SK-N-SH (cell line): ENCODE results near the gene TFB1M. TPM values are rescaled to one million over a fixed set of nuclear protein-coding genes. Genes with fewer than 3 reads are reported as not detected.
A peak's percentile ranks its signal among the peaks of the same experiment; 100 is the strongest.

Experiments
- CTCF ChIA-PET: fragments of 300-600, 350-600 bp; formaldehyde crosslinking; extraction: SDS; loops from one replicate; lab custom pipeline; 2021; lab: Yijun Ruan, JAX
- POLR2A ChIA-PET: fragments of 350-600 bp; sonication (Branson Sonifier 250); formaldehyde crosslinking; extraction: SDS; loops from one replicate; lab custom pipeline; 2020; ENCODE audit warnings: antibody characterized with exemption, inconsistent platforms; lab: Yijun Ruan, JAX
- DNase-seq: peaks from one replicate; pipeline ENCODE4 v3.0.0; 2012
- H2AFZ ChIP-seq: fragments of 200-600 bp; sonication (generic); 2 replicates; pipeline ENCODE4 v1.8.1; 2016; ENCODE audit warnings: antibody characterized with exemption, mild to moderate bottlenecking, low read depth
- H3F3A ChIP-seq: fragments of 200-600 bp; sonication (generic); replicated peaks from 2 replicates; pipeline ENCODE3; 2016; ENCODE audit warnings: antibody characterized with exemption, mild to moderate bottlenecking; ENCODE audit not compliant: insufficient read depth
- H3K27ac ChIP-seq, 2 experiments: fragments of 200-500 bp in 1 of 2; fragments of 200-600 bp in 1 of 2; sonication (Bioruptor generic) in 1 of 2; sonication (generic), shearing (Covaris generic) in 1 of 2; 2 replicates each; pipeline versions ENCODE4 v1.5.1 to v1.6.1; 2014 to 2016; ENCODE audit warnings: low read depth in 2 of 2, inconsistent platforms in 1 of 2, low read length in 1 of 2, mild to moderate bottlenecking in 1 of 2, mixed read lengths in 1 of 2
- H3K27me3 ChIP-seq: fragments of 200-600 bp; sonication (generic), shearing (Covaris generic); 2 replicates; pipeline ENCODE4 v1.6.1; 2016; ENCODE audit warnings: mixed run types; ENCODE audit not compliant: insufficient read depth
- H3K36me3 ChIP-seq, 2 experiments: fragments of 200-500 bp in 1 of 2; fragments of 200-600 bp in 1 of 2; sonication (Bioruptor generic) in 1 of 2; sonication (generic) in 1 of 2; replicated peaks in 1 of 2; 2 replicates each; pipeline versions ENCODE3 to v1.5.1; 2014 to 2016; ENCODE audit warnings: low read length in 1 of 2, mild to moderate bottlenecking in 1 of 2; ENCODE audit not compliant: insufficient read depth in 2 of 2, control insufficient read depth in 1 of 2
- H3K4me1 ChIP-seq, 2 experiments: fragments of 200-500 bp in 1 of 2; fragments of 200-600 bp in 1 of 2; sonication (Bioruptor generic) in 1 of 2; sonication (generic), shearing (Covaris generic) in 1 of 2; 2 replicates each; pipeline versions ENCODE4 v1.5.1 to v1.6.1; 2014 to 2016; ENCODE audit warnings: low read depth in 1 of 2, low read length in 1 of 2, mixed run types in 1 of 2; ENCODE audit not compliant: insufficient read depth in 2 of 2, control insufficient read depth in 1 of 2
- H3K4me2 ChIP-seq: fragments of 200-600 bp; sonication (generic), shearing (Covaris generic); 2 replicates; pipeline ENCODE4 v1.6.1; 2017; ENCODE audit warnings: mixed run types
- H3K4me3 ChIP-seq, 2 experiments: fragments of 200-500 bp in 1 of 2; fragments of 200-600 bp in 1 of 2; sonication (Bioruptor generic) in 1 of 2; sonication (generic), shearing (Covaris generic) in 1 of 2; 2 replicates each; pipeline versions ENCODE4 v1.5.1 to v1.8.1; 2014 to 2016; ENCODE audit warnings: low read depth in 2 of 2, inconsistent platforms in 1 of 2, low read length in 1 of 2, mild to moderate bottlenecking in 1 of 2, mixed read lengths in 1 of 2, moderate library complexity in 1 of 2
- H3K79me2 ChIP-seq: fragments of 200-600 bp; sonication (generic); 2 replicates; pipeline ENCODE4 v1.8.1; 2017; ENCODE audit warnings: mild to moderate bottlenecking; ENCODE audit not compliant: insufficient read depth
- H3K9ac ChIP-seq: fragments of 200-600 bp; sonication (generic); 2 replicates; pipeline ENCODE4 v1.6.1; 2017; ENCODE audit warnings: mixed run types
- H3K9me2 ChIP-seq: fragments of 200-600 bp; sonication (generic); 2 replicates; pipeline ENCODE4 v1.6.1; 2017; ENCODE audit warnings: mixed run types
- H3K9me3 ChIP-seq: fragments of 200-600 bp; sonication (generic); 2 replicates; pipeline ENCODE4 v1.6.1; 2017; ENCODE audit warnings: mixed run types, mild to moderate bottlenecking, moderate library complexity
- H4K20me1 ChIP-seq: fragments of 200-600 bp; sonication (generic); 2 replicates; pipeline ENCODE4 v1.6.1; 2017; ENCODE audit warnings: mild to moderate bottlenecking, mixed run types; ENCODE audit not compliant: insufficient read depth
- ELF1 ChIP-seq: IDR thresholded peaks from 2 replicates; pipeline ENCODE4 v1.4.0; 2012
- EP300 ChIP-seq, 2 experiments: IDR thresholded peaks; 2 replicates each; pipeline versions ENCODE4 v1.4.0 to v1.6.1; 2012; ENCODE audit warnings: borderline replicate concordance in 1 of 2, low read depth in 1 of 2, low read length in 1 of 2
- FOSL2 ChIP-seq: IDR thresholded peaks from 2 replicates; pipeline ENCODE4 v1.4.0; 2012; ENCODE audit warnings: low read depth, mild to moderate bottlenecking, moderate library complexity, borderline replicate concordance
- FOXJ3 ChIP-seq: sonication (generic); formaldehyde crosslinking; IDR thresholded peaks from 2 replicates; pipeline ENCODE4 v1.5.1; 2020; ENCODE audit warnings: mild to moderate bottlenecking, missing genetic modification reagents
- FOXM1 ChIP-seq: IDR thresholded peaks from 2 replicates; pipeline ENCODE4 v1.4.0; 2012; ENCODE audit warnings: low read depth, mild to moderate bottlenecking
- GATA2 ChIP-seq: sonication (generic); formaldehyde crosslinking; IDR thresholded peaks from 2 replicates; pipeline ENCODE4 v1.5.0; 2020; ENCODE audit warnings: mild to moderate bottlenecking, missing genetic modification reagents
- JUND ChIP-seq: IDR thresholded peaks from 2 replicates; pipeline ENCODE4 v1.4.0; 2012
- NFIC ChIP-seq: IDR thresholded peaks from 2 replicates; pipeline ENCODE4 v1.4.0; 2012; ENCODE audit warnings: borderline replicate concordance
- PBX3 ChIP-seq: IDR thresholded peaks from 2 replicates; pipeline ENCODE4; 2012
- RCOR1 ChIP-seq: fragments of 150-350 bp; IDR thresholded peaks from 2 replicates; pipeline ENCODE4 v1.6.1; 2017; ENCODE audit warnings: antibody characterized with exemption, low read length
- REST ChIP-seq: IDR thresholded peaks from 2 replicates; pipeline ENCODE4 v1.6.1; 2012; ENCODE audit warnings: mild to moderate bottlenecking, low read depth, low read length, moderate library complexity
- RXRA ChIP-seq: IDR thresholded peaks from 2 replicates; pipeline ENCODE4 v1.4.0; 2012; ENCODE audit warnings: low read depth, mild to moderate bottlenecking, borderline replicate concordance
- SIN3A ChIP-seq: IDR thresholded peaks from 2 replicates; pipeline ENCODE4 v1.6.1; 2012; ENCODE audit warnings: low read depth, mild to moderate bottlenecking, low read length, moderate library complexity, borderline replicate concordance
- TCF12 ChIP-seq: IDR thresholded peaks from 2 replicates; pipeline ENCODE4 v1.4.0; 2012
- TEAD4 ChIP-seq: IDR thresholded peaks from 2 replicates; pipeline ENCODE4 v1.4.0; 2012; ENCODE audit warnings: mild to moderate bottlenecking, borderline replicate concordance; ENCODE audit not compliant: insufficient read depth
- YY1 ChIP-seq: IDR thresholded peaks from 2 replicates; pipeline ENCODE4 v1.4.0; 2012; ENCODE audit warnings: low read depth, mild to moderate bottlenecking
- WGBS: methylation state at CpG from one replicate; pipeline ENCODE4 v1.1.6; 2017; ENCODE audit warnings: low lambda C conversion rate; 5-methylcytosine and 5-hydroxymethylcytosine counted together
- polyA plus RNA-seq, 3 experiments: library from polyadenylated mRNA; depleted of rRNA; stranded (reverse); fragments of >200 nt; gene quantifications; 2 replicates each; pipeline ENCODE4 v1.2.3, GENCODE V29; 2012

The TFB1M gene
- polyA plus RNA-seq, 1 of the 3 experiments (the other 2 are of a cell fraction): 28.4 TPM

GRCh38 chr6:155274533-155274932 lies 39.8 kb downstream of the TFB1M start:
- H3K9ac ChIP-seq: peak overlapping the region; percentile 49; the same call in 1 of the 2 replicates

DNA sequence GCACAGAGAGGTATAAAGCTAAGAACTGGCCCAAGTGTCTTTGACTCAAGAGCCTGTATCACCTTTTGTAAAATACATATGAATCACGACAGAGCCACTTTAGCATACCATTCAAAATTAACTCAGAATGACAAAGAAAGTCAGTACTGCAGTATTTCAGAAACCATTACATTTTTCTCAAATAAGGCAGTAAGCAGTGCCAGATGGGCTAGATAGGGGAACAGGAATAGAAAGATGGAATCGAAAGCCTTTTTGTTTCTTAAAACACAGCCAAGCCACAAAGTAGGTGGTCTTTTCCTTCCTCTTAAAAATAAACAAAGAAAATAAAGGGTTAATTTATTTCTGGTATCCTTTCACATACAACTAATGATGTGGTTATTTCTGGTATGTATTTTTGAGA lies 40.2 kb downstream of the TFB1M start:
- Histone ChIP-seq H3K79me2 (peaks cover 20% of the 10 kb centered on the region; the same call in 1 of the 2 replicates), H3K9me2 (no peaks in the 10 kb centered on the region), H3F3A (peaks cover 55% of the 10 kb centered on the region), H3K4me1 (peaks cover 38 to 83% of the 10 kb centered on the region in 2 experiments), H3K9ac (peak overlapping the region; percentile 49; the same call in 1 of the 2 replicates), H3K4me3 (no peak overlapping the region; a peak in 1 of 4 replicates), H3K4me2 (peak overlapping the region; percentile 48), H4K20me1 (no peaks in the 10 kb centered on the region), H3K27ac (peak overlapping the region; percentile 93 to 98), H3K36me3 (peaks cover 9 to 11% of the 10 kb centered on the region in 2 experiments), H3K27me3 (no peaks in the 10 kb centered on the region), H3K9me3 (no peaks in the 10 kb centered on the region), H2AFZ (peak overlapping the region; percentile 27; the same call in 1 of the 2 replicates)
- TF ChIP-seq PBX3 (peak; percentile 71), FOSL2 (peak; percentile 4; the same call in 1 of the 2 replicates), TEAD4 (no peak), JUND (peak; percentile 14; the same call in 1 of the 2 replicates), EP300 (IDR thresholded peaks at IDR 0.05; ENCODE audit: borderline replicate concordance in 1 of 2, low read depth in 1 of 2, low read length in 1 of 2) (peak in 1 of 2 experiments; percentile 24; a peak in 1 of 4 replicates), TCF12 (peak; percentile 66)
- ChIA-PET POLR2A (no interaction called here), CTCF (interaction anchor here (1.2 kb wide), 1 partner anchor 164 kb away, joined by 3 read pairs; no protein-coding TSS in a partner anchor)
- 11% methylated on average over 2 of the region's 2 CpGs for WGBS
- DNase-seq: no peak

More at GRCh38 chr6:155274533-155274932, 39.8 kb downstream of the TFB1M start:
- TF ChIP-seq GATA2 (CRISPR knock-in tag) (no peak), TCF12 (no peak), ELF1 (no peak), FOXJ3 (no peak), JUND (peak; percentile 38; the same call in 1 of the 2 replicates), FOSL2 (peak; percentile 35; the same call in 1 of the 2 replicates)
- WGBS: 28% methylated on average over 1 of the region's 1 CpG
- ChIA-PET CTCF (interaction anchor here (1.2 to 4.2 kb wide), 3 partner anchors 13 to 347 kb away, joined by 3 to 26 read pairs (median 4); no protein-coding TSS in a partner anchor), POLR2A (no interaction called here)
- H3K79me2 ChIP-seq: peaks cover 16% of the 10 kb centered on the region; the same call in 1 of the 2 replicates
- H2AFZ ChIP-seq: peak overlapping the region; percentile 27; the same call in 1 of the 2 replicates
- no peaks in the 10 kb centered on the region for H3K9me2 ChIP-seq
- H3K27me3 ChIP-seq: no peaks in the 10 kb centered on the region
- no peak for DNase-seq
- no peaks in the 10 kb centered on the region for H4K20me1 ChIP-seq
- H3K4me1 ChIP-seq: peaks cover 38 to 80% of the 10 kb centered on the region in 2 experiments
- peak overlapping the region; percentile 48; the same call in 1 of the 2 replicates for H3K4me2 ChIP-seq
- peaks cover 10 to 15% of the 10 kb centered on the region in 2 experiments for H3K36me3 ChIP-seq
- peaks cover 55% of the 10 kb centered on the region for H3F3A ChIP-seq
- no peaks in the 10 kb centered on the region for H3K9me3 ChIP-seq
- H3K27ac ChIP-seq: peak overlapping the region; percentile 93 to 98
- no peak overlapping the region for H3K4me3 ChIP-seq

GRCh38 chr6:155273431-155273830 lies 40.9 kb downstream of the TFB1M start:
- peaks cover 50% of the 10 kb centered on the region for H3F3A ChIP-seq
- 12% methylated on average over 3 of the region's 3 CpGs for WGBS
- peaks cover 38 to 79% of the 10 kb centered on the region in 2 experiments for H3K4me1 ChIP-seq
- POLR2A ChIA-PET: no interaction called here
- H3K4me2 ChIP-seq: peak overlapping the region; percentile 48
- H2AFZ ChIP-seq: no peak overlapping the region
- H3K4me3 ChIP-seq: no peak overlapping the region; a peak in 1 of 4 replicates
- CTCF ChIA-PET: interaction anchor here (0.8 to 1.4 kb wide), 4 partner anchors 10 to 164 kb away, joined by 3 to 4 read pairs (median 3); partner anchors contain the start of gene CLDN20
- peaks cover 20% of the 10 kb centered on the region; the same call in 1 of the 2 replicates for H3K79me2 ChIP-seq
- peak overlapping the region; percentile 49; the same call in 1 of the 2 replicates for H3K9ac ChIP-seq
- H3K9me3 ChIP-seq: no peaks in the 10 kb centered on the region
- peaks cover 6 to 7% of the 10 kb centered on the region in 2 experiments for H3K36me3 ChIP-seq
- no peaks in the 10 kb centered on the region for H3K27me3 ChIP-seq
- DNase-seq: peak; percentile 65
- H3K9me2 ChIP-seq: no peaks in the 10 kb centered on the region
- H4K20me1 ChIP-seq: no peaks in the 10 kb centered on the region
- peak overlapping the region; percentile 93 to 98 for H3K27ac ChIP-seq
- 0 out of 2 replicates have a peak, but pooled peaks have one; percentile 19 for TF ChIP-seq SIN3A
- TF ChIP-seq ELF1: no peak
- no peak for TF ChIP-seq FOXM1
- peak; percentile 29; the same call in 1 of the 2 replicates for TF ChIP-seq GATA2 (CRISPR knock-in tag)
- TF ChIP-seq JUND: peak; percentile 25; the same call in 1 of the 2 replicates
- TF ChIP-seq REST: no peak
- TF ChIP-seq TEAD4: peak; percentile 18; the same call in 1 of the 2 replicates
- TF ChIP-seq RCOR1: peak; percentile 25; the same call in 1 of the 2 replicates
- TF ChIP-seq RXRA: no peak
- TF ChIP-seq NFIC: no peak
- TF ChIP-seq YY1: no peak
